ENCODE results near the gene MMP3. TPM values are rescaled to one million over a fixed set of nuclear protein-coding genes. Genes with fewer than 3 reads are reported as not detected.

The MMP3 gene
- total RNA-seq, 2 experiments from 2014 or later: not detected

DNA sequence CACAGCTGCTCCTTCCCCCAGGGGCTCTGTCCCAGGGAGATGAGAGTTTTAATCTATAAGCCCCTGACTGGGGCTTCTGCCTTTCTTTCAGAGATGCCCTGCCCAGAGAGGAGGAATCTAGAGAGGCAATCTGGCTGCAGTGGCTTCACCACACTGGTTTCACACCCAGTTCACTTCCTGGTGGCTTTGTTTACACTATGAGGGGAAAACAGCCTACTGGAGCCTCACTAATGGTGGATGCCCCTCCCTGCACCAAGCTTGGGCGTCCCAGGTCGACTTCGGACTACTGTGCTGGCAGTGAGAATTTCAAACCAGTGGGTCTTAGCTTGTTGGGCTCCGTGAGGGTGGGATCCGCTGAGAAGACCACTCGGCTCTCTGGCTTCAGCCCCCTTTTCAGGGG lies 23.9 kb downstream of the MMP3 start:
- intact Hi-C loops (cut with DNase I, micrococcal nuclease): no loop called here
- no peak for ATAC-seq (ENCODE audit: poor library complexity)

GRCh38 chr11:102813484-102813883 lies 29.9 kb downstream of the MMP3 start:
- Histone ChIP-seq H3K27ac (ENCODE audit: low read depth in 1 of 2, low read length in 2 of 2) (no peak overlapping the region), H3K9me3 (ENCODE audit: control insufficient read depth in 1 of 2, insufficient read depth in 1 of 2, low read length in 2 of 2) (no peaks in the 10 kb centered on the region), H3K4me1 (ENCODE audit: insufficient read depth, low read length) (no peaks in the 10 kb centered on the region), H3K36me3 (ENCODE audit: insufficient read depth, low read length) (no peaks in the 10 kb centered on the region), H3K27me3 (ENCODE audit: control insufficient read depth in 1 of 2, insufficient read depth in 2 of 2, low read length in 2 of 2) (no peaks in the 10 kb centered on the region), H3K4me3 (ENCODE audit: low read length) (no peak overlapping the region)
- Mint-ChIP-seq H3K27me3 (peaks cover 7% of the 10 kb centered on the region), H3K36me3 (ENCODE audit: low read depth) (no peaks in the 10 kb centered on the region), H3K4me1 (ENCODE audit: low read depth) (no peaks in the 10 kb centered on the region), H3K4me3 (no peak overlapping the region), H3K27ac (no peak overlapping the region), H3K9me3 (peaks cover 10% of the 10 kb centered on the region)
- intact Hi-C loops (cut with DNase I, micrococcal nuclease): no loop called here
- DNase-seq (no peak), ATAC-seq (ENCODE audit: poor library complexity) (no peak)
- ChIA-PET POLR2A (no interaction called here), CTCF (no interaction called here)
- no peak for TF ChIP-seq CTCF (IDR thresholded peaks at IDR 0.05)

More for the DNA sequence above, 23.9 kb downstream of the MMP3 start:
- H3K4me3 Mint-ChIP-seq: no peak overlapping the region
- Histone ChIP-seq H3K9me3 (ENCODE audit: control insufficient read depth in 1 of 2, insufficient read depth in 1 of 2, low read length in 2 of 2) (peaks cover 0 to 9% of the 10 kb centered on the region in 2 experiments), H3K4me1 (ENCODE audit: insufficient read depth, low read length) (no peaks in the 10 kb centered on the region), H3K36me3 (ENCODE audit: insufficient read depth, low read length) (no peaks in the 10 kb centered on the region), H3K27me3 (ENCODE audit: control insufficient read depth in 1 of 2, insufficient read depth in 2 of 2, low read length in 2 of 2) (no peaks in the 10 kb centered on the region), H3K27ac (ENCODE audit: low read depth in 1 of 2, low read length in 2 of 2) (no peak overlapping the region), H3K4me3 (ENCODE audit: low read length) (no peak overlapping the region)
- ChIA-PET CTCF (no interaction called here), POLR2A (no interaction called here)
- no peak overlapping the region for H3K27ac Mint-ChIP-seq
- DNase-seq: no peak
- no peak for TF ChIP-seq CTCF (IDR thresholded peaks at IDR 0.05)
- peaks cover 10% of the 10 kb centered on the region for H3K9me3 Mint-ChIP-seq
- no peaks in the 10 kb centered on the region for H3K4me1 Mint-ChIP-seq (ENCODE audit: low read depth)
- no peaks in the 10 kb centered on the region for H3K36me3 Mint-ChIP-seq (ENCODE audit: low read depth)
- H3K27me3 Mint-ChIP-seq: no peaks in the 10 kb centered on the region

- DNase-seq (no peak), ATAC-seq (ENCODE audit: poor library complexity) (no peak)
- no peaks in the 10 kb centered on the region for H3K4me1 ChIP-seq (ENCODE audit: insufficient read depth, low read length)
- Mint-ChIP-seq H3K9me3 (peaks cover 4% of the 10 kb centered on the region), H3K36me3 (ENCODE audit: low read depth) (no peaks in the 10 kb centered on the region), H3K27me3 (peaks cover 7% of the 10 kb centered on the region), H3K4me3 (no peak overlapping the region), H3K27ac (no peak overlapping the region), H3K4me1 (ENCODE audit: low read depth) (no peaks in the 10 kb centered on the region)
- no peaks in the 10 kb centered on the region for H3K36me3 ChIP-seq (ENCODE audit: insufficient read depth, low read length)
- POLR2A ChIA-PET: no interaction called here
- no peak overlapping the region for H3K27ac ChIP-seq (ENCODE audit: low read depth in 1 of 2, low read length in 2 of 2)
- peaks cover 0 to 5% of the 10 kb centered on the region in 2 experiments for H3K9me3 ChIP-seq (ENCODE audit: control insufficient read depth in 1 of 2, insufficient read depth in 1 of 2, low read length in 2 of 2)
- CTCF ChIA-PET: no interaction called here
- H3K4me3 ChIP-seq (ENCODE audit: low read length): no peak overlapping the region
- H3K27me3 ChIP-seq (ENCODE audit: control insufficient read depth in 1 of 2, insufficient read depth in 2 of 2, low read length in 2 of 2): no peaks in the 10 kb centered on the region
- no peak for TF ChIP-seq CTCF (IDR thresholded peaks at IDR 0.05)
- intact Hi-C loops (cut with DNase I, micrococcal nuclease): no loop called here
Observed at GRCh38 chr11:102812188-102812587, 31.2 kb downstream of the MMP3 start.

All from CD4-positive, alpha-beta T cell (primary cell).